Adrenal gland (tissue), 5 donors: ENCODE data around the gene SHISA7.

Experiments
- CTCF ChIP-seq, 6 experiments: fragments of 450-650 bp in 4 of 6; fragments of 200-600 bp in 2 of 6; sonication (generic) in 1 of 6; IDR thresholded peaks; 1 replicate in 5 of 6; 2 replicates in 1 of 6; pipeline versions ENCODE4 v1.5.1 to v1.8.0; 2016 to 2021; ENCODE audit warnings: antibody characterized with exemption in 6 of 6, mild to moderate bottlenecking in 2 of 6, moderate library complexity in 1 of 6
- POLR2A ChIP-seq, 2 donors: fragments of 450-650 bp; IDR thresholded peaks; one replicate each; pipeline ENCODE4 v1.6.1; 2017; ENCODE audit warnings: antibody characterized with exemption in 2 of 2, mild to moderate bottlenecking in 2 of 2, moderate library complexity in 1 of 2
- donor health status: DM: no; HTN: no; CAD: no.

- TF ChIP-seq POLR2A (IDR thresholded peaks at IDR 0.05) (no peak), CTCF (IDR thresholded peaks at IDR 0.05) (no peak)
These were observed 48.7 kb upstream of the SHISA7 start for GRCh38 chr19:55491546-55492360.
